Right ventricle myocardium superior (tissue), 1 donor: ENCODE measurements around the gene CELF3. TPM values are rescaled to one million over a fixed set of nuclear protein-coding genes. Genes with fewer than 3 reads are reported as not detected.
A peak's percentile ranks its signal among the peaks of the same experiment; 100 is the strongest.

Experiments used
- ATAC-seq: fragments of 200-7000 bp; cut with Tn5 transposase; one replicate; pipeline ENCODE4 v1.9.1; 2020; ENCODE audit warnings: mild to moderate bottlenecking; ENCODE audit not compliant: poor library complexity
- DNase-seq: peaks from one replicate; pipeline ENCODE4 v3.0.0-alpha.2; 2020
- intact Hi-C: fragments of 100-400 bp; cut with DNase I; formaldehyde crosslinking; loops from one replicate; pipeline ENCODE4 v1.11.2; 2022
- total RNA-seq: library from RNA; stranded (reverse); fragmentation: NEBNext Ultra II Directional; extraction: Animal tissue kit (Norgen Biotek cat#: 25700); gene quantifications from one replicate; pipeline ENCODE4 v1.2.1, GENCODE V29; 2021
- donor health status: DM: no; HTN: yes; CAD: no; lungs with severe emphysema.

CELF3 gene
- total RNA-seq, 1 donor from 2014 or later = not detected

- DNase-seq = no peak
- ATAC-seq = no peak
- intact Hi-C loops = no loop called here
These were observed 7.2 kb upstream of the CELF3 start for GRCh38 chr1:151723726-151724370.

GRCh38 chr1:151721788-151722510 is 5.3 kb upstream of the CELF3 start:
- ATAC-seq = no peak
- DNase-seq = no peak
- intact Hi-C loops = no loop called here

DNA sequence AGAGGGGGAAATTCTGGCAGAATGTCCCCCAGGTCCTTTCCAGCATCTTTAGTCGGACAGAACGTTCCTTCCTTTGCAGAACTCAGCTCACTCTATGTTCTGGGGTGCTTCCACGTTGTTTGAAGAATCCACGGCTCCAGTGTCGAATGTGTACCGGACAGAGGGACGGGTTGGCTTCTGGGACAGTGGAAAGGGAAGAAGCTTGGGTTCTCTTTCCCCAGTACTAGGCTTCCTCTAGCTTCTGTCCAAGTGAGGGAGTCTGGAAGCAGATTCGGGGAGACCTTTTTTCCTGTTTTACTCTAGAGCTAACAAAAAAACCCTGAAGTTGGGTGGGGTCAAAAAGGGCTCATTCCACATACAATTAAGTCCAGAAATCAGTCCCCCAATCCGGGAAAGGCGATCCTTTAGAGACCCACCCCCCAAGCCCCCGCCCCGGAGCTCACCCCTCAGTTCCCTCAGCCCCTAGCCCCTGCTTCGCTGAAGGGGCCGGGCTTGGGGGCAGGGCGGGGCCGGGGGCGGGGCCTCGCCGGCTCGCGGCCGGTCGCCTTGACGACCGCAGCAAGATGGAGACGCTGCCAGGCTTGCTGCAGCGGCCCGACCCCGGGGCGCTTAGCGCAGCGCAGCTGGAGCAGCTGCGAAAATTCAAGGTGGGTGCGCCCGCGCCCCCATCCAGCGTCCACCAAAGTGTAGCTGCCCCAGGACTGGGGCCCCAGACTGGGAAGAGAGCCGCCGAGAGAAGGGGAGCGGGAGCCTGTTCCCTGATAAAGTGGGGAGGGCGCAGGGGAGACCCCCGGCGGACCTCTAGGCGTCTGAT is 4.6 kb upstream of the CELF3 start, which contains the start of gene RIIAD1:
TSS of gene RIIAD1 (plus strand) at position 549 of the 814 bp plus-strand sequence. CDS start at position 564, 15 bp downstream.
- ATAC-seq (peak; percentile 86), DNase-seq (peak; percentile 56)
- intact Hi-C loops = no loop called here

DNA sequence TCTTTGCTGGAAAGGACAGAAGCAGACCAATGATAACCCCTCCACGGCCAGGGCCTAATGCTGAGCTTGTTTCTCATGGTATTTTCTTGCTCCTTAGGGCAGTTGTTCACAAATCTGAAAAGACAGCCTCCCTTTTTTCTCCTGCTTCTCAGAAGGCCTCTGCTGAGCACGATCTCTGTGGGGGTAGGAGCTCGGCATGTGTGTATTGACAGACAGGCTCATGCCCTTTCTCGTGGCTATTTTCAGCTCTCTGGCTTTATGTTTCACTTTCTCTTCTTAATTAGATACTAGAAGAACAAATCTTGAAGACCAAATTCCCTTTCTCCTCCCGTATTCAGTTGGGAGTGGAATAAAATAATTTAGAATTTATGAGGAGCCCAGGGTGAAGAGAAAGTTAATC is 4.0 kb upstream of the CELF3 start:
- peak; percentile 83 for ATAC-seq
- intact Hi-C loops = no loop called here

GRCh38 chr1:151720125-151720524 is 3.5 kb upstream of the CELF3 start:
- no peak for ATAC-seq
- intact Hi-C loops = no loop called here
- DNase-seq = no peak

More for the DNA sequence above, 4.0 kb upstream of the CELF3 start:
- no peak for DNase-seq

- DNase-seq (no peak), ATAC-seq (no peak)
- intact Hi-C loops = no loop called here
These were observed 2.1 kb upstream of the CELF3 start for GRCh38 chr1:151718666-151719065.

DNA sequence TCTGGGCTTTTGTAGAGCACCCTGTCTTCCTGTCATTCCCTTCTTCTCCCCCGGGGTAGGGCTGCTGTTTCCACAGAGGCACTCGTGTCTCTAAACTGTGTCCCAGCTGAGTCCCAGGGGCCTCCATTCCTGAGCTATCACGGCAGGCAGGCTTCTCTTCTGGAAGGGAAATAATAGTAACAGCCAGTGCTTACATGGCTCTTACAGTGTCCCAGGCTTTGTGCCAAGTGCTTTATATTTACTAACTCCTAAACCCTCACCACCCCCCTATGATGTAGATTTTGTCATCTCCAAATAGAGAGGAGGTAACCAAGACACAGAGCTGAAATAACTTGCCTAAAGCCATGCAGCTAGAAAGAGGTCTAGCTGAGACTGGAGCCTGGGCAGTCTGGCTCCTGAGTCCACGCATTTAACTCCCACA is 1.4 kb upstream of the CELF3 start:
- DNase-seq (no peak), ATAC-seq (peak; percentile 65)
- intact Hi-C loops = no loop called here

DNA sequence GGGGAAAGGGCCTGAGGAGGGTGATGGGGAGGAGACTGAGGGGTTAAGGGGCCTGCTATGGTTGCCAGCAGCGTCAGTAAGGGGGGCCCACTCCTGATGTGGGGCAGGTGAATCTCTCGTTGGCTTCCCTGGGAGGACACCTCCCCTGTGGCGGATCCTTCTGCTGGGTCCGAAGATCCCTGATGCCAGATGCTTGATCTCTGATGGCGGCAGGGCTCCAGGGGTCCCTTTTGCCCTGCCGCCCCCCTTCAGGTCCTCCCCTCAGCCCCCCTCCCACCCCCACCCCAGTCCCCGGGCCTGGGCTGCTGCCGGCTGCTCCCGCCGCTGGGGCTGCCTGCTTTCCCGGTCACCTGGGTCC is 219 bp downstream of the CELF3 start:
- ATAC-seq (no peak), DNase-seq (no peak)
- intact Hi-C loops = no loop called here

GRCh38 chr1:151715726-151716404 is 738 bp downstream of the CELF3 start:
- ATAC-seq (no peak), DNase-seq (no peak)
- intact Hi-C loops = no loop called here

DNA sequence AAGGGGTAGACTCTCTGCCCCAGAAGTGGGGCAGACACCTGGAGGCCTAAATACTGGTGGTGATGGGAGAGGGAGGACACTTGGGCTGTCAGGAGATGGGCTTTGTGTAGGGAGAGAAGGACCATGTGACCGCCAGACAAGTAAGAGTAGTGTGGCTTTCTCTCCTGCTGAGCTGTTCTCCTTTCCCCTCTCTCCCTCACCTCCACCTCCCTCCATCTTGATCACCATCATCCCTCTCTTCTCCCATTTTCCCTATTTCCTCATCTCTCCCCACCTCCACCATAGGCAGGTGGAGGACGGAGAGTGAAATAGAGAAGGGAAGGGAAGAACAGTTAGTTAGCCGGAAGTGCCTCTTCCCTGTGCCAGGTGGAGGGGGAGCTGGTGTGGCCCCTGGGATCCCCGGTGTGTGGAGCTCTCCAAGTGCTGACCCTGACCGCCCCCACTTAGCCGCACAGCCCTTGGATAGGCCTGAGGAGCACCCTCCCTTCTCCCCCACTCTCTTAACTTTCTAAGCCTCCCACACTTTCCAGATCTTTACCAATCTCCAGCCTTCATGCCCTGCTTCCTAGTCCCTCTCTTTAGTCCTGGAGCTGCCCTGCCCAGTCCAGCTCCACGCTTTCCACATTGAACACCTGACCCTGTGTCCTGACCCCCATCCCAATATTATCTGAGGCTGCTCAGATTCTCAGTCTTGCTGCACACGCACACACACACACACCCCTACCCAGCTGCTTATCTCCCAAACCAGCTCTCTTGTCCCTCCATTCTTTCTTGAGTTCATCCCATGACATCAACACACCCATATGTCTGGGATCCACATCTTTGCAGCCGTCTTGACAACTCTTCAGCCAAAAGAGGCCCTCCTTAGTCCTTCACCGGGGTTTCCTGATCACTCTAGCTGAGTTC is 1.5 kb downstream of the CELF3 start:
- no peak for DNase-seq
- intact Hi-C loops = no loop called here
- ATAC-seq = no peak

- intact Hi-C loops = no loop called here
- ATAC-seq = no peak
- no peak for DNase-seq
These were observed 2.7 kb downstream of the CELF3 start for GRCh38 chr1:151713874-151714273.

DNA sequence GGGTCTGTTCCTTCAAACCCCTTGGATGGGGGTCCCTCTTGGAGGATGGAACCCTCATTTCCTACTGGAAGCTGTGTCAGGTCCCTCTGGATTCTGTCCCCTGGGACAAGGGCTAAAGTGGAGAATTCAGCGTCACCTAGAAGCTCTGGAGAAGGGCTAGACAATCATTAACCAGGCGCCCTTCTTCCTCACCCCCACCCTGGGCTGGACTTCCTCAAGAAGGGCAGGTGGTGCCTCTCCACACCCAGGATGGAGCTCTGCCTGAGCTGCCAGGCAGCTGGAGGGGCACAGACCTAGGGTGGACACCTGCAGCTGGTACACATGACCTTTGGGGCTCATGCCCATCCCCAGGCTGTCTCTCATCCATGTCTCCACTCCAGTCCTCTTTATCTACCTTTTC is 3.6 kb downstream of the CELF3 start:
- DNase-seq (no peak), ATAC-seq (no peak)
- intact Hi-C loops = no loop called here

GRCh38 chr1:151711951-151712350 is 4.7 kb downstream of the CELF3 start:
- no peak for ATAC-seq
- DNase-seq = no peak
- intact Hi-C loops = no loop called here

- intact Hi-C loops = no loop called here
- no peak for DNase-seq
- no peak for ATAC-seq
These were observed 5.4 kb downstream of the CELF3 start for GRCh38 chr1:151711044-151711800.

DNA sequence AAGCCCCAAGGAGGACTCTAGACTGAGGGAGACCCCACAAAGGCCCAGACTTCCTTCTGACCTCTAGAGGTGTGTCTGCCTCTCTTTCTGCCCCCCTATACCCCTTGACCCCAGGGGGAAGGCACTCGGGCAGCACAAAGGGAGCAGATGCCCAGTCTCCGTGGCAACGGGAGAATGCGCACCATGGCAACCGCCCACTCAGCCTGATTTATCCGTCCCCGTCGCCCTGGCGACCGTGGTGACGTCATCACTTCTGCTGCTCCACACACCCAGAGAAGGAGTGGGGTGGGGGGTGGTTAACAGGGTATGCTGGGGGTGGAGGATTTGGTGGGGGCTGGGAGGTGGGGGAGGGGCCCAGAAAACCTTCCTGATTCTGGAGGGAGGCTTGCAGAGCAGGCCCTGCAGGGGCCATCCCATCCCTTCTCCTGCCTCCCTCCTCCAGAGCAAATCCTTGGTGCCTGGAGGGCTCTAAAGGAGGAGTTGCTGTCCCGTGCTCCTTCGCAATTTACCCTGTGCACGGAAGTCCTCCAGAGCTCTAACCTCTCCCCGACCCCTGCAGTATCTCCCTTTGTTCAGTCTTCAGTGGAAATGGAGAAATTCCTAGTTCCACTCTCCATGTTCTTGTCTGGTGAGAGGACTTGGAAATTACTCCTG is 6.3 kb downstream of the CELF3 start:
- intact Hi-C loops = no loop called here
- ATAC-seq (no peak), DNase-seq (no peak)

DNA sequence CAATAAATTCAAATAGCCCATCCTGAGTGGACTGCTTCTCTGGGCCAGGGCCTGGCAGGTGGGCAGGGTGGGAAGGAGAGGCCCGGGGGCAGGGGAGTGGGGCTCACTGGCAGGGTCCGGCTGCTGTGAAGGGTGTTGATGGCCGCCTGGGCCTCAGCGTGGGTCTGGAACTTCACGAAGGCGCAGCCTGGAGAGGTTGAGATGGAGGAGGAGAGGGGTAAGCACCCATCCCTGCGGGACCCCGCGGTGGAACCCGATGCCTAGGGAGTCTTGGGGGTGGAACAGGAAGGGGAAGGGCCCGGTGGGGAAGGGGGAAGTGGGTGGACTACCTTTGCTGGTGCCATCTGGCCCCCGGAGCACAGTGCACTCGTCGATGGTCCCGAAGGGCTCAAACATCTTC is 7.7 kb downstream of the CELF3 start:
- ATAC-seq (no peak), DNase-seq (no peak)
- intact Hi-C loops = no loop called here

- DNase-seq (no peak), ATAC-seq (no peak)
- intact Hi-C loops = no loop called here
These were observed 9.0 kb downstream of the CELF3 start for GRCh38 chr1:151707541-151708065.
